ENCODE results near the gene TAOK2. TPM values are rescaled to one million over a fixed set of nuclear protein-coding genes. Genes with fewer than 3 reads are reported as not detected.

The TAOK2 gene
- total and polyA plus RNA-seq, 2 of the 13 experiments (the other 11 are each of a cell fraction or from before 2014, with no cell fraction given): 17.4 to 43.2 TPM

DNA sequence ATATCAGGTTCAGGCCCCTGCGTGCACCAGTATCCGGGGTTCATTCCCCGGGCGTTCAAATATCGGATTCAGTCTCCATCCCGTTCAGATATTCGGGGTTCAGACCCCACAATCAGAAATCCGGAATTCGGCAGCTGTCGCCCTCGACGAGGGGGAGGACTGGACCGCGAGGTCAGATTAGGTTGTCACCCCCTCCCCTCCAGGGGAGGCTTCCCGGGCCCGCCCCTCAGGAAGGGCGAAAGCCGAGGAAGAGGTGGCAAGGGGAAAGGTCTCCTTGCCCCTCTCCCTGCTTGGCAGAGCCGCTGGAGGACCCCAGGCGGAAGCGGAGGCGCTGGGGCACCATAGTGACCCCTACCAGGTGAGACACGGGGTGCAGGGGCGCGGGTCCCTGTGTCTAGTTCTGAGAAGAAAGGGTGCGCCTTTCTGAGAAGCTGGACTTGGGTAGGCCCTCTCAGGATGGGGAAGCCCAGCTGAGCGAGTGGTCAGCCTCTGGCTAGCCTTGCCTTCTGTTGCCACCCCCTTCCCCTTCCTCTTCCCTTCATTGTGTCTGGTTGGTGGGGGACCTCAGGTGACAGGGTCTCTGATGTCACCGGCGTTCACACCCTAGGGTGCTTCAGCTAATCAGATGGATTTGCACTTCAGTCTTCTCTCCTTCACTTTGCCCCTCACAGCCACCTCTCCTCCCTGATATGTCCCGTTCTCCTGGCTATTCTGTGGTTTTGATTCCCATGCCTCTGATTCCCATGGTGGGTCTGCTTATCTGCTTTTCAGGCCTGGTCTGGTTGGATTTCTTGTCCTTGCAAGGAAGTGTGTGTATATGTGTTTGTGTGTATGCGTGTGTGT, 844 bp downstream of the TAOK2 start (continued):
- TF ChIP-seq ZNF841 (CRISPR knock-in tag; IDR thresholded peaks at IDR 0.05; ENCODE audit: borderline replicate concordance) (no peak), NCOR1 (IDR thresholded peaks at IDR 0.05; ENCODE audit: borderline replicate concordance, low read length) (no peak), DR1 (CRISPR knock-in tag; IDR thresholded peaks at IDR 0.05) (no peak), ZNF768 (CRISPR knock-in tag; IDR thresholded peaks at IDR 0.05) (0 out of 2 replicates have a peak, but pooled peaks have one; percentile 42), SRSF1 (optimal IDR thresholded peaks at IDR 0.05; ENCODE audit: low read depth, low read length) (peak; percentile 2), ZNF709 (CRISPR knock-in tag; IDR thresholded peaks at IDR 0.05) (no peak), NFRKB (IDR thresholded peaks at IDR 0.05) (no peak), SATB2 (CRISPR knock-in tag; IDR thresholded peaks at IDR 0.05) (no peak), CREB1 (IDR thresholded peaks at IDR 0.05) (no peak), CREB1 (CRISPR knock-in tag; IDR thresholded peaks at IDR 0.05) (no peak), ZNF746 (CRISPR knock-in tag; IDR thresholded peaks at IDR 0.05) (no peak; the same call in 1 of the 2 replicates), ZNF766 (CRISPR knock-in tag; IDR thresholded peaks at IDR 0.05; ENCODE audit: borderline replicate concordance) (no peak), ATRX (CRISPR knock-in tag; IDR thresholded peaks at IDR 0.05; ENCODE audit: borderline replicate concordance) (0 out of 2 replicates have a peak, but pooled peaks have one; percentile 11), POLR2AphosphoS5 (IDR thresholded peaks at IDR 0.05; ENCODE audit: low read depth, low read length) (no peak), CENPBD1 (CRISPR knock-in tag; IDR thresholded peaks at IDR 0.05; ENCODE audit: borderline replicate concordance, low read depth) (no peak), PRMT3 (CRISPR knock-in tag; IDR thresholded peaks at IDR 0.05; ENCODE audit: borderline replicate concordance, low read depth) (no peak), MYNN (CRISPR knock-in tag; IDR thresholded peaks at IDR 0.05; ENCODE audit: low read depth) (no peak), NCOA5 (CRISPR knock-in tag; IDR thresholded peaks at IDR 0.05) (no peak), ATF7-NPFF (CRISPR knock-in tag; IDR thresholded peaks at IDR 0.05; ENCODE audit: low read depth) (no peak), ATF7 (IDR thresholded peaks at IDR 0.05) (no peak), ATF7 (CRISPR knock-in tag; IDR thresholded peaks at IDR 0.05) (0 out of 2 replicates have a peak, but pooled peaks have one; percentile 48), ARNT2 (CRISPR knock-in tag; IDR thresholded peaks at IDR 0.05; ENCODE audit: low read depth) (no peak), HDAC2 (CRISPR knock-in tag; IDR thresholded peaks at IDR 0.05) (0 out of 2 replicates have a peak, but pooled peaks have one; percentile 10), DMAP1 (CRISPR knock-in tag; IDR thresholded peaks at IDR 0.05) (no peak)
- TF ChIP-seq, protein P1, sequence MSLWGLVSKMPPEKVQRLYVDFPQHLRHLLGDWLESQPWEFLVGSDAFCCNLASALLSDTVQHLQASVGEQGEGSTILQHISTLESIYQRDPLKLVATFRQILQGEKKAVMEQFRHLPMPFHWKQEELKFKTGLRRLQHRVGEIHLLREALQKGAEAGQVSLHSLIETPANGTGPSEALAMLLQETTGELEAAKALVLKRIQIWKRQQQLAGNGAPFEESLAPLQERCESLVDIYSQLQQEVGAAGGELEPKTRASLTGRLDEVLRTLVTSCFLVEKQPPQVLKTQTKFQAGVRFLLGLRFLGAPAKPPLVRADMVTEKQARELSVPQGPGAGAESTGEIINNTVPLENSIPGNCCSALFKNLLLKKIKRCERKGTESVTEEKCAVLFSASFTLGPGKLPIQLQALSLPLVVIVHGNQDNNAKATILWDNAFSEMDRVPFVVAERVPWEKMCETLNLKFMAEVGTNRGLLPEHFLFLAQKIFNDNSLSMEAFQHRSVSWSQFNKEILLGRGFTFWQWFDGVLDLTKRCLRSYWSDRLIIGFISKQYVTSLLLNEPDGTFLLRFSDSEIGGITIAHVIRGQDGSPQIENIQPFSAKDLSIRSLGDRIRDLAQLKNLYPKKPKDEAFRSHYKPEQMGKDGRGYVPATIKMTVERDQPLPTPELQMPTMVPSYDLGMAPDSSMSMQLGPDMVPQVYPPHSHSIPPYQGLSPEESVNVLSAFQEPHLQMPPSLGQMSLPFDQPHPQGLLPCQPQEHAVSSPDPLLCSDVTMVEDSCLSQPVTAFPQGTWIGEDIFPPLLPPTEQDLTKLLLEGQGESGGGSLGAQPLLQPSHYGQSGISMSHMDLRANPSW (CRISPR knock-in tag; IDR thresholded peaks at IDR 0.05; ENCODE audit: borderline replicate concordance): no peak
- TF ChIP-seq, protein P2, sequence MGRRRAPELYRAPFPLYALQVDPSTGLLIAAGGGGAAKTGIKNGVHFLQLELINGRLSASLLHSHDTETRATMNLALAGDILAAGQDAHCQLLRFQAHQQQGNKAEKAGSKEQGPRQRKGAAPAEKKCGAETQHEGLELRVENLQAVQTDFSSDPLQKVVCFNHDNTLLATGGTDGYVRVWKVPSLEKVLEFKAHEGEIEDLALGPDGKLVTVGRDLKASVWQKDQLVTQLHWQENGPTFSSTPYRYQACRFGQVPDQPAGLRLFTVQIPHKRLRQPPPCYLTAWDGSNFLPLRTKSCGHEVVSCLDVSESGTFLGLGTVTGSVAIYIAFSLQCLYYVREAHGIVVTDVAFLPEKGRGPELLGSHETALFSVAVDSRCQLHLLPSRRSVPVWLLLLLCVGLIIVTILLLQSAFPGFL (CRISPR knock-in tag; IDR thresholded peaks at IDR 0.05): no peak

Measured in HepG2 (cell line).